A549 (cell line): ENCODE results near the gene PDIK1L. TPM values are rescaled to one million over a fixed set of nuclear protein-coding genes. Genes with fewer than 3 reads are reported as not detected.

Source experiments
- ATAC-seq, 2 experiments: fragments of 200-7000 bp in 1 of 2; fragments of >200 bp in 1 of 2; cut with Nextera tagmentation in 1 of 2; cut with Tn5 transposase in 1 of 2; 3 replicates each; pipeline versions ENCODE4 v1.8.0 to v1.9.1; 2018 to 2020; ENCODE audit warnings: mild to moderate bottlenecking in 1 of 2, moderate library complexity in 1 of 2
- CTCF ChIA-PET: fragments of 300-600 bp; sonication (Branson Sonifier 250); formaldehyde crosslinking; extraction: SDS; loops from one replicate; lab custom pipeline; 2021; ENCODE audit warnings: antibody characterized with exemption, inconsistent platforms; lab: Yijun Ruan, JAX
- POLR2A ChIA-PET: fragments of 350-600 bp; formaldehyde crosslinking; extraction: SDS; loops from one replicate; lab custom pipeline; 2021; ENCODE audit warnings: antibody characterized with exemption, inconsistent platforms; lab: Yijun Ruan, JAX
- DNase-seq, 2 experiments: peaks; one replicate each; pipeline versions ENCODE4 v3.0.0 to v3.0.0-alpha.2; 2011 to 2016; ENCODE audit warnings: low read depth in 1 of 2, low spot score in 1 of 2
- FAIRE-seq: peaks from 2 replicates; lab custom pipeline; 2011; peaks lifted over from hg19 to GRCh38; lab: Jason Lieb, UNC
- H3K27ac ChIP-seq, 2 experiments: fragments of >200 bp; sonication (Bioruptor Twin); formaldehyde crosslinking; 3 replicates each; pipeline ENCODE4 v1.5.1; 2016 to 2017
- H3K4me1 ChIP-seq: fragments of >200 bp; sonication (Bioruptor Twin); formaldehyde crosslinking; 3 replicates; pipeline ENCODE4 v1.6.1; 2016
- H3K4me2 ChIP-seq: fragments of >200 bp; sonication (Bioruptor Twin); formaldehyde crosslinking; 3 replicates; pipeline ENCODE4 v1.6.1; 2016
- H3K4me3 ChIP-seq: fragments of >200 bp; sonication (Bioruptor Twin); formaldehyde crosslinking; 3 replicates; pipeline ENCODE4 v1.5.1; 2016
- H3K9me3 ChIP-seq: fragments of >200 bp; sonication (Bioruptor Twin); formaldehyde crosslinking; 3 replicates; pipeline ENCODE4 v1.6.1; 2016
- BCL3 ChIP-seq: fragments of >200 bp; sonication (Bioruptor Twin); formaldehyde crosslinking; IDR thresholded peaks from 3 replicates; pipeline ENCODE4 v1.6.1; 2016
- CBX2 ChIP-seq: fragments of 200-600 bp; sonication (generic); IDR thresholded peaks from 2 replicates; pipeline ENCODE4 v1.6.1; 2016; ENCODE audit warnings: low read depth, mild to moderate bottlenecking, borderline replicate concordance
- CBX8 ChIP-seq: fragments of 200-600 bp; sonication (generic); IDR thresholded peaks from 2 replicates; pipeline ENCODE4 v1.6.1; 2016
- CHD2 ChIP-seq: fragments of 150-350 bp; IDR thresholded peaks from 2 replicates; pipeline ENCODE4 v1.6.1; 2014; ENCODE audit warnings: low read length; ENCODE audit not compliant: partially characterized antibody
- EP300 ChIP-seq, 2 experiments: fragments of >200 bp; sonication (Bioruptor Twin); formaldehyde crosslinking; IDR thresholded peaks; 2 replicates in 1 of 2; 3 replicates in 1 of 2; pipeline ENCODE4 v1.6.1; 2016 to 2017
- FOSB ChIP-seq: fragments of 250-450 bp; sonication (Bioruptor Pico); IDR thresholded peaks from 2 replicates; pipeline ENCODE4 v1.5.0; 2020; ENCODE audit warnings: mild to moderate bottlenecking, moderate library complexity
- FOSL2 ChIP-seq, 2 experiments: fragments of 450-650 bp in 1 of 2; fragments of >200 bp in 1 of 2; sonication (Bioruptor Twin) in 1 of 2; formaldehyde crosslinking; IDR thresholded peaks; 2 replicates each; pipeline versions ENCODE4 v1.5.0 to v1.6.1; 2016 to 2020; ENCODE audit warnings: mild to moderate bottlenecking in 1 of 2, moderate library complexity in 1 of 2
- FOXS1 ChIP-seq: fragments of 250-450 bp; sonication (Bioruptor Pico); IDR thresholded peaks from 2 replicates; pipeline ENCODE4 v1.5.0; 2020; ENCODE audit warnings: mild to moderate bottlenecking, moderate library complexity
- HDAC2 ChIP-seq: fragments of 200-600 bp; sonication (generic); IDR thresholded peaks from 2 replicates; pipeline ENCODE4 v1.6.1; 2016
- HES2 ChIP-seq: fragments of >200 bp; sonication (Bioruptor Twin); formaldehyde crosslinking; IDR thresholded peaks from 2 replicates; pipeline ENCODE4 v1.6.1; 2016
- HEYL ChIP-seq: fragments of 250-450 bp; sonication (Bioruptor Pico); IDR thresholded peaks from 2 replicates; pipeline ENCODE4 v1.8.0; 2021; ENCODE audit warnings: mild to moderate bottlenecking, moderate library complexity
- HOXA7 ChIP-seq: fragments of 250-450 bp; sonication (Bioruptor Pico); IDR thresholded peaks from 2 replicates; pipeline ENCODE4 v1.5.0; 2020; ENCODE audit warnings: mild to moderate bottlenecking, moderate library complexity
- HOXB13 ChIP-seq: fragments of 250-450 bp; sonication (Bioruptor Pico); IDR thresholded peaks from 2 replicates; pipeline ENCODE4 v1.5.0; 2020; ENCODE audit warnings: low read depth, mild to moderate bottlenecking, moderate library complexity
- JUNB ChIP-seq: fragments of >200 bp; sonication (Bioruptor Twin); formaldehyde crosslinking; IDR thresholded peaks from 2 replicates; pipeline ENCODE4 v1.6.1; 2016
- MAFK ChIP-seq: fragments of 450-650 bp; IDR thresholded peaks from 2 replicates; pipeline ENCODE4 v1.6.1; 2014; ENCODE audit not compliant: partially characterized antibody
- MYC ChIP-seq: IDR thresholded peaks from 2 replicates; pipeline ENCODE4 v1.6.1; 2012; ENCODE audit warnings: mild to moderate bottlenecking, inconsistent platforms, low read length, improper control_type of control experiment, borderline replicate concordance
- NFE2L2 ChIP-seq: fragments of 150-350 bp; conservative IDR thresholded peaks from 2 replicates; pipeline ENCODE4 v1.6.1; 2014; ENCODE audit warnings: low read length
- PHF8 ChIP-seq: fragments of 200-600 bp; sonication (generic); IDR thresholded peaks from 2 replicates; pipeline ENCODE4 v1.6.1; 2016; ENCODE audit warnings: low read depth, mild to moderate bottlenecking, antibody characterized with exemption, moderate library complexity, borderline replicate concordance
- POLR2A ChIP-seq: IDR thresholded peaks from 2 replicates; pipeline ENCODE4 v1.6.1; 2012; ENCODE audit warnings: mild to moderate bottlenecking, low read length
- POLR2AphosphoS2 ChIP-seq: conservative IDR thresholded peaks from 2 replicates; pipeline ENCODE4 v1.6.1; 2012; ENCODE audit warnings: low read length, improper control_type of control experiment, inconsistent platforms
- RAD21 ChIP-seq, 2 experiments: fragments of >200 bp in 1 of 2; sonication (Bioruptor Twin) in 1 of 2; formaldehyde crosslinking in 1 of 2; IDR thresholded peaks in 1 of 2; conservative IDR thresholded peaks in 1 of 2; 2 replicates in 1 of 2; 3 replicates in 1 of 2; pipeline ENCODE4 v1.6.1; 2012 to 2018; ENCODE audit warnings: inconsistent platforms in 1 of 2
- RCOR1 ChIP-seq: fragments of 150-350 bp; IDR thresholded peaks from 2 replicates; pipeline ENCODE4 v1.6.1; 2014; ENCODE audit warnings: antibody characterized with exemption, low read length, low read depth
- RFX5 ChIP-seq: fragments of 450-650 bp; IDR thresholded peaks from 2 replicates; pipeline ENCODE4 v1.7.1; 2014; ENCODE audit warnings: antibody characterized with exemption, mild to moderate bottlenecking, moderate library complexity
- SREBF2 ChIP-seq: fragments of 450-650 bp; IDR thresholded peaks from 2 replicates; pipeline ENCODE4 v1.6.1; 2014; ENCODE audit warnings: mild to moderate bottlenecking, moderate library complexity
- USF2 ChIP-seq: fragments of 450-650 bp; IDR thresholded peaks from 2 replicates; pipeline ENCODE4 v1.6.1; 2014; ENCODE audit warnings: antibody characterized with exemption
- ZFP36 ChIP-seq: fragments of 450-650 bp; IDR thresholded peaks from 2 replicates; pipeline ENCODE4 v1.6.1; 2014; ENCODE audit warnings: borderline replicate concordance; ENCODE audit not compliant: partially characterized antibody
- ZNF302 ChIP-seq: fragments of 250-450 bp; sonication (Bioruptor Pico); IDR thresholded peaks from 2 replicates; pipeline ENCODE4 v1.9.0; 2021; ENCODE audit warnings: inconsistent platforms, mild to moderate bottlenecking, moderate library complexity
- ZSCAN20 ChIP-seq: fragments of 250-450 bp; sonication (Bioruptor Pico); IDR thresholded peaks from 2 replicates; pipeline ENCODE4 v1.8.0; 2022; ENCODE audit warnings: mild to moderate bottlenecking, moderate library complexity
- WGBS: methylation state at CpG from one replicate; pipeline ENCODE4 v1.1.6; 2017; ENCODE audit errors: missing lambda C conversion rate; 5-methylcytosine and 5-hydroxymethylcytosine counted together
- polyA plus RNA-seq, 4 experiments: library from polyadenylated mRNA; depleted of rRNA in 3 of 4; stranded (reverse); fragments of >200 nt; fragmentation: RNase III in 1 of 4; extraction: RNeasy Plus Mini Kit Qiagen cat#74134 plus additional on column Dnase treatment in 1 of 4; gene quantifications; 2 replicates in 3 of 4; 3 replicates in 1 of 4; pipeline ENCODE4 v1.2.3, GENCODE V29; 2011 to 2017
- TF ChIP-seq, protein P1 (sequence below): IDR thresholded peaks from 2 replicates; pipeline ENCODE4 v1.6.1; 2012
- TF ChIP-seq, protein P2 (sequence below): fragments of 250-450 bp; sonication (Bioruptor Pico); IDR thresholded peaks from 2 replicates; pipeline ENCODE4 v1.5.0; 2020; ENCODE audit warnings: low read depth, mild to moderate bottlenecking, moderate library complexity

The PDIK1L gene
- polyA plus RNA-seq, 2 of the 4 experiments (the other 2 are of a cell fraction): 2.3 to 4.3 TPM

- Histone ChIP-seq H3K4me2 (no peak overlapping the region), H3K9me3 (no peaks in the 10 kb centered on the region), H3K27ac (no peak overlapping the region), H3K4me1 (no peaks in the 10 kb centered on the region), H3K4me3 (no peak overlapping the region)
- DNase-seq: peak in 1 of 2 experiments; percentile 32
- ChIA-PET POLR2A (no interaction called here), CTCF (interaction anchor here (1.1 to 4.5 kb wide), 2 partner anchors 10 to 13 kb away, joined by 3 to 24 read pairs; no protein-coding TSS in a partner anchor)
- WGBS: 60% methylated on average over 5 of the region's 5 CpGs
- TF ChIP-seq RFX5 (peak; percentile 54; the same call in 1 of the 2 replicates), POLR2AphosphoS2 (no peak), MYC (no peak)
- no peak for FAIRE-seq
- no peak for ATAC-seq
These were observed 20.7 kb downstream of the PDIK1L start for GRCh38 chr1:26132128-26132833.

DNA sequence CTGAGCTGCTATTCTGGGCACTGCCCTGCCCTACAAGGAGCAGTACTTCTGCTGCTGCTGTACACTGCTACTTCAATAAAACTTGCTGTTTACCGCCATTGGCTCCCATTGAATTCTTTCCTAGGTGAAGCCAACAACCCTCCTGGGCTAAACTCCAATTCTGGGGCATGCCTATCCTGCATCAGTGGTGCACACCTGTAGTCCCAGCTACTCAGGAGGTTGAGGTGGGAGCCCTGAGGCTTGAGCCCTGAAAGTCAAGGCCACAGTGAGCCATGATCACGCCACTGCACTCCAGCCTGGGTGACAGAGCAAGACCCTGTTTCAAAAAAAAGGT lies 21.2 kb downstream of the PDIK1L start:
- DNase-seq (no peak), ATAC-seq (no peak), FAIRE-seq (no peak)
- Histone ChIP-seq H3K4me1 (no peaks in the 10 kb centered on the region), H3K4me2 (no peak overlapping the region), H3K27ac (no peak overlapping the region), H3K4me3 (no peak overlapping the region), H3K9me3 (no peaks in the 10 kb centered on the region)
- ChIA-PET POLR2A (no interaction called here), CTCF (interaction anchor here (0.7 to 4.5 kb wide), 3 partner anchors 10 to 33 kb away, joined by 3 to 24 read pairs (median 3); no protein-coding TSS in a partner anchor)
- 100% methylated on average over 2 of the region's 2 CpGs for WGBS
- TF ChIP-seq HEYL (CRISPR knock-in tag) (no peak), FOXS1 (CRISPR knock-in tag) (no peak), ZSCAN20 (CRISPR knock-in tag) (no peak), FOSL2 (IDR thresholded peaks at IDR 0.05) (no peak), FOSL2 (CRISPR knock-in tag; IDR thresholded peaks at IDR 0.05) (no peak), HOXA7 (no peak), MAFK (no peak), PHF8 (no peak), ZFP36 (no peak), MYC (no peak), EP300 (IDR thresholded peaks at IDR 0.05) (no peak)
- TF ChIP-seq, protein P1, sequence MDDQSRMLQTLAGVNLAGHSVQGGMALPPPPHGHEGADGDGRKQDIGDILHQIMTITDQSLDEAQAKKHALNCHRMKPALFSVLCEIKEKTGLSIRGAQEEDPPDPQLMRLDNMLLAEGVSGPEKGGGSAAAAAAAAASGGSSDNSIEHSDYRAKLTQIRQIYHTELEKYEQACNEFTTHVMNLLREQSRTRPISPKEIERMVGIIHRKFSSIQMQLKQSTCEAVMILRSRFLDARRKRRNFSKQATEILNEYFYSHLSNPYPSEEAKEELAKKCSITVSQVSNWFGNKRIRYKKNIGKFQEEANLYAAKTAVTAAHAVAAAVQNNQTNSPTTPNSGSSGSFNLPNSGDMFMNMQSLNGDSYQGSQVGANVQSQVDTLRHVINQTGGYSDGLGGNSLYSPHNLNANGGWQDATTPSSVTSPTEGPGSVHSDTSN: no peak
- TF ChIP-seq, protein P2, sequence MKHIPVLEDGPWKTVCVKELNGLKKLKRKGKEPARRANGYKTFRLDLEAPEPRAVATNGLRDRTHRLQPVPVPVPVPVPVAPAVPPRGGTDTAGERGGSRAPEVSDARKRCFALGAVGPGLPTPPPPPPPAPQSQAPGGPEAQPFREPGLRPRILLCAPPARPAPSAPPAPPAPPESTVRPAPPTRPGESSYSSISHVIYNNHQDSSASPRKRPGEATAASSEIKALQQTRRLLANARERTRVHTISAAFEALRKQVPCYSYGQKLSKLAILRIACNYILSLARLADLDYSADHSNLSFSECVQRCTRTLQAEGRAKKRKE: no peak

GRCh38 chr1:26134466-26134865 lies 22.8 kb downstream of the PDIK1L start:
- Histone ChIP-seq H3K9me3 (no peaks in the 10 kb centered on the region), H3K4me1 (no peaks in the 10 kb centered on the region), H3K4me3 (no peak overlapping the region), H3K4me2 (no peak overlapping the region), H3K27ac (no peak overlapping the region)
- ChIA-PET CTCF (interaction anchor here (0.6 kb wide), 1 partner anchor 63 kb away, joined by 4 read pairs; no protein-coding TSS in a partner anchor), POLR2A (no interaction called here)
- ATAC-seq: no peak
- DNase-seq: no peak
- no peak for FAIRE-seq
- WGBS: 72% methylated on average over 3 of the region's 3 CpGs
- TF ChIP-seq HOXB13 (no peak), POLR2A (no peak), CHD2 (no peak), FOSB (CRISPR knock-in tag) (no peak), BCL3 (no peak), ZNF302 (CRISPR knock-in tag) (no peak), RAD21 (conservative IDR thresholded peaks at IDR 0.05 in 1 of 2, IDR thresholded peaks at IDR 0.05 in 1 of 2) (no peak), NFE2L2 (no peak), JUNB (no peak), HDAC2 (no peak), HES2 (no peak), CBX2 (no peak), CBX8 (no peak), USF2 (no peak), SREBF2 (no peak), RCOR1 (no peak), ZSCAN20 (CRISPR knock-in tag) (no peak)
- TF ChIP-seq, protein P2: no peak
